Activated naive CD8-positive, alpha-beta T cell treated with anti-CD3 and anti-CD28 coated beads, Interleukin-2, amount 10 ng/mL, durations not matched to agents 7 days and 5 days (primary cell): Measurements from ENCODE around the gene AKR1B1. TPM values are rescaled to one million over a fixed set of nuclear protein-coding genes. Genes with fewer than 3 reads are reported as not detected.

Experiments used
- ATAC-seq: fragments of 150-1000 bp; cut with Tn5 transposase; one replicate; pipeline ENCODE4 v1.10.0; 2021; ENCODE audit warnings: low read depth, moderate library complexity
- POLR2A ChIA-PET: fragments of 350-600 bp; sonication (Branson Sonifier 250); formaldehyde crosslinking; loops from one replicate; lab custom pipeline; 2021; ENCODE audit warnings: antibody characterized with exemption; lab: Charles Lee
- DNase-seq: peaks from one replicate; pipeline ENCODE4 v3.0.0; 2021
- H3K27ac Mint-ChIP-seq: one replicate; pipeline ENCODE4 v1.8.0; 2022; ENCODE audit warnings: mild to moderate bottlenecking, mixed read lengths
- H3K27me3 Mint-ChIP-seq: one replicate; pipeline ENCODE4 v1.8.0; 2022; ENCODE audit warnings: mild to moderate bottlenecking, moderate library complexity, mixed read lengths
- H3K36me3 Mint-ChIP-seq: one replicate; pipeline ENCODE4 v1.8.0; 2021; ENCODE audit warnings: mild to moderate bottlenecking, mixed read lengths
- H3K4me1 Mint-ChIP-seq: one replicate; pipeline ENCODE4 v1.8.0; 2021; ENCODE audit warnings: mixed read lengths
- H3K4me3 Mint-ChIP-seq: one replicate; pipeline ENCODE4 v1.8.0; 2022; ENCODE audit warnings: mild to moderate bottlenecking, moderate library complexity, mixed read lengths
- H3K9me3 Mint-ChIP-seq: one replicate; pipeline ENCODE4 v1.8.0; 2021; ENCODE audit warnings: mixed read lengths
- total RNA-seq, 2 experiments: library from RNA; stranded (reverse); gene quantifications; one replicate each; pipeline ENCODE4 v1.2.3, GENCODE V29; 2021

The AKR1B1 gene
- total RNA-seq, 2 experiments from 2014 or later: 85.1 to 91.0 TPM

- Mint-ChIP-seq H3K27ac (no peak overlapping the region), H3K9me3 (no peaks in the 10 kb centered on the region), H3K27me3 (peaks cover 12% of the 10 kb centered on the region), H3K4me3 (no peak overlapping the region), H3K4me1 (peaks cover 2% of the 10 kb centered on the region), H3K36me3 (no peaks in the 10 kb centered on the region)
- POLR2A ChIA-PET: no interaction called here
- ATAC-seq (no peak), DNase-seq (no peak)
Observed at GRCh38 chr7:134480730-134481129, 21.8 kb upstream of the AKR1B1 start.

GRCh38 chr7:134480202-134480601 is 21.3 kb upstream of the AKR1B1 start:
- no peak overlapping the region for H3K4me3 Mint-ChIP-seq
- no peak overlapping the region for H3K27ac Mint-ChIP-seq

GRCh38 chr7:134478707-134479106 is 19.8 kb upstream of the AKR1B1 start:
- Mint-ChIP-seq H3K36me3 (no peaks in the 10 kb centered on the region), H3K4me1 (peaks cover 2% of the 10 kb centered on the region), H3K9me3 (no peaks in the 10 kb centered on the region), H3K27me3 (peaks cover 12% of the 10 kb centered on the region), H3K4me3 (no peak overlapping the region), H3K27ac (no peak overlapping the region)
- POLR2A ChIA-PET: no interaction called here
- ATAC-seq (no peak), DNase-seq (no peak)

More at GRCh38 chr7:134480202-134480601, 21.3 kb upstream of the AKR1B1 start:
- ATAC-seq (no peak), DNase-seq (no peak)
- Mint-ChIP-seq H3K27me3 (peaks cover 12% of the 10 kb centered on the region), H3K4me1 (peaks cover 2% of the 10 kb centered on the region), H3K36me3 (no peaks in the 10 kb centered on the region), H3K9me3 (no peaks in the 10 kb centered on the region)
- POLR2A ChIA-PET: no interaction called here

GRCh38 chr7:134477954-134478353 is 19.1 kb upstream of the AKR1B1 start:
- H3K4me1 Mint-ChIP-seq: peaks cover 2% of the 10 kb centered on the region
- no peaks in the 10 kb centered on the region for H3K9me3 Mint-ChIP-seq
- H3K36me3 Mint-ChIP-seq: no peaks in the 10 kb centered on the region
- ATAC-seq: no peak
- POLR2A ChIA-PET: no interaction called here
- no peak for DNase-seq
- H3K27ac Mint-ChIP-seq: no peak overlapping the region
- peaks cover 9% of the 10 kb centered on the region for H3K27me3 Mint-ChIP-seq
- H3K4me3 Mint-ChIP-seq: no peak overlapping the region

GRCh38 chr7:134476044-134476443 is 17.1 kb upstream of the AKR1B1 start:
- no peak overlapping the region for H3K27ac Mint-ChIP-seq
- H3K36me3 Mint-ChIP-seq: no peaks in the 10 kb centered on the region
- peaks cover 2% of the 10 kb centered on the region for H3K4me1 Mint-ChIP-seq
- H3K27me3 Mint-ChIP-seq: peaks cover 4% of the 10 kb centered on the region
- H3K9me3 Mint-ChIP-seq: no peaks in the 10 kb centered on the region
- POLR2A ChIA-PET: no interaction called here
- no peak overlapping the region for H3K4me3 Mint-ChIP-seq
- DNase-seq: no peak
- no peak for ATAC-seq

- no peaks in the 10 kb centered on the region for H3K4me1 Mint-ChIP-seq
- no peak for ATAC-seq
- H3K9me3 Mint-ChIP-seq: no peaks in the 10 kb centered on the region
- no peak overlapping the region for H3K27ac Mint-ChIP-seq
- no peak overlapping the region for H3K4me3 Mint-ChIP-seq
- POLR2A ChIA-PET: no interaction called here
- DNase-seq: no peak
- H3K36me3 Mint-ChIP-seq: no peaks in the 10 kb centered on the region
- peaks cover under 1% of the 10 kb centered on the region for H3K27me3 Mint-ChIP-seq
Observed at GRCh38 chr7:134474828-134475227, 15.9 kb upstream of the AKR1B1 start.

- no peaks in the 10 kb centered on the region for H3K27me3 Mint-ChIP-seq
- H3K4me1 Mint-ChIP-seq: no peaks in the 10 kb centered on the region
- no peaks in the 10 kb centered on the region for H3K9me3 Mint-ChIP-seq
- no peak overlapping the region for H3K4me3 Mint-ChIP-seq
- no peak overlapping the region for H3K27ac Mint-ChIP-seq
- H3K36me3 Mint-ChIP-seq: no peaks in the 10 kb centered on the region
- ATAC-seq (no peak), DNase-seq (no peak)
- POLR2A ChIA-PET: no interaction called here
Observed at GRCh38 chr7:134473861-134474291, 15.0 kb upstream of the AKR1B1 start.

GRCh38 chr7:134472572-134473244 is 13.8 kb upstream of the AKR1B1 start:
- H3K4me1 Mint-ChIP-seq: no peaks in the 10 kb centered on the region
- H3K27ac Mint-ChIP-seq: no peak overlapping the region
- DNase-seq: no peak
- no peaks in the 10 kb centered on the region for H3K27me3 Mint-ChIP-seq
- H3K9me3 Mint-ChIP-seq: no peaks in the 10 kb centered on the region
- ATAC-seq: no peak
- no peaks in the 10 kb centered on the region for H3K36me3 Mint-ChIP-seq
- POLR2A ChIA-PET: no interaction called here
- no peak overlapping the region for H3K4me3 Mint-ChIP-seq

GRCh38 chr7:134470864-134471263 is 12.0 kb upstream of the AKR1B1 start:
- Mint-ChIP-seq H3K27ac (no peak overlapping the region), H3K27me3 (no peaks in the 10 kb centered on the region), H3K9me3 (no peaks in the 10 kb centered on the region), H3K4me1 (no peaks in the 10 kb centered on the region), H3K36me3 (no peaks in the 10 kb centered on the region), H3K4me3 (no peak overlapping the region)
- ATAC-seq (no peak), DNase-seq (no peak)
- POLR2A ChIA-PET: no interaction called here

- POLR2A ChIA-PET: no interaction called here
- no peaks in the 10 kb centered on the region for H3K27me3 Mint-ChIP-seq
- no peak overlapping the region for H3K27ac Mint-ChIP-seq
- DNase-seq (no peak), ATAC-seq (no peak)
- H3K36me3 Mint-ChIP-seq: peaks cover 6% of the 10 kb centered on the region
- H3K4me3 Mint-ChIP-seq: no peak overlapping the region
- H3K9me3 Mint-ChIP-seq: peaks cover 5% of the 10 kb centered on the region
- peaks cover 2% of the 10 kb centered on the region for H3K4me1 Mint-ChIP-seq
Observed at GRCh38 chr7:134469622-134470021, 10.7 kb upstream of the AKR1B1 start.

GRCh38 chr7:134468475-134468874 is 9.6 kb upstream of the AKR1B1 start:
- H3K9me3 Mint-ChIP-seq: peaks cover 12% of the 10 kb centered on the region
- no peak overlapping the region for H3K27ac Mint-ChIP-seq
- peaks cover 7% of the 10 kb centered on the region for H3K36me3 Mint-ChIP-seq
- peaks cover 2% of the 10 kb centered on the region for H3K4me1 Mint-ChIP-seq
- DNase-seq: no peak
- H3K27me3 Mint-ChIP-seq: peaks cover 2% of the 10 kb centered on the region
- no peak for ATAC-seq
- no peak overlapping the region for H3K4me3 Mint-ChIP-seq
- POLR2A ChIA-PET: no interaction called here

- DNase-seq (no peak), ATAC-seq (no peak)
- H3K27ac Mint-ChIP-seq: no peak overlapping the region
- peaks cover 7% of the 10 kb centered on the region for H3K36me3 Mint-ChIP-seq
- peaks cover 2% of the 10 kb centered on the region for H3K4me1 Mint-ChIP-seq
- H3K27me3 Mint-ChIP-seq: peaks cover 2% of the 10 kb centered on the region
- POLR2A ChIA-PET: no interaction called here
- peaks cover 12% of the 10 kb centered on the region for H3K9me3 Mint-ChIP-seq
- H3K4me3 Mint-ChIP-seq: no peak overlapping the region
Observed at GRCh38 chr7:134468054-134468453, 9.2 kb upstream of the AKR1B1 start.

- H3K27ac Mint-ChIP-seq: no peak overlapping the region
- H3K9me3 Mint-ChIP-seq: peaks cover 14% of the 10 kb centered on the region
- H3K36me3 Mint-ChIP-seq: peaks cover 7% of the 10 kb centered on the region
- DNase-seq (no peak), ATAC-seq (no peak)
- no peak overlapping the region for H3K4me3 Mint-ChIP-seq
- POLR2A ChIA-PET: no interaction called here
- peaks cover 2% of the 10 kb centered on the region for H3K4me1 Mint-ChIP-seq
- H3K27me3 Mint-ChIP-seq: peaks cover 2% of the 10 kb centered on the region
Observed at GRCh38 chr7:134465491-134465890, 6.6 kb upstream of the AKR1B1 start.

- H3K4me1 Mint-ChIP-seq: peaks cover 8% of the 10 kb centered on the region
- POLR2A ChIA-PET: no interaction called here
- no peak for DNase-seq
- H3K27me3 Mint-ChIP-seq: peaks cover 2% of the 10 kb centered on the region
- no peak overlapping the region for H3K27ac Mint-ChIP-seq
- no peak for ATAC-seq
- H3K4me3 Mint-ChIP-seq: no peak overlapping the region
- peaks cover 7% of the 10 kb centered on the region for H3K36me3 Mint-ChIP-seq
- peaks cover 14% of the 10 kb centered on the region for H3K9me3 Mint-ChIP-seq
Observed at GRCh38 chr7:134464496-134464895, 5.6 kb upstream of the AKR1B1 start.
